Measurements from ENCODE around the gene OSBPL10.

Gene OSBPL10

GRCh38 chr3:31671451-31671850 is 309.6 kb downstream of the OSBPL10 start:
- DNase-seq (ENCODE audit: extremely low read depth, low read depth) = no peak
- H3K4me3 ChIP-seq (replicated peaks; ENCODE audit: low read depth, low read length) = no peak overlapping the region

DNA sequence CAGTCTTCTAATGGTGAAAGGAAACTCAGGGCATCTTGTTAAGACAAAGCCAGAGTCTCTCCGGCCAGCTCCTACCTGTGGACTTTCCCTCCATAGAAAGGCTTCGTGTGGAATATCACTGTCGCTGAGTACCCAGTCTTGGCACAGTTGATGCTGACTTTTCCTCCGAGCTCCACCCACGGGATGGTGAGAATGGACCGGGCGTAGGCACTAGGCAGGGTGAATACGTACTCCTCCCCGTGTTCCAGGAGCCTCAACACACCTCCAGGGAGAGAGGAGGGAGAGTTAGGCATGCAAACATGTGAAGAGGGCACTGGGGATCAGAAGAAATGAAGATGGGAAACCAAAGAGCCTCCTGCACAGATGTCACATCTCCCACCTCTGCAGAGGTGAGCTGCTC is 310.3 kb downstream of the OSBPL10 start:
- no peak for TF ChIP-seq CTCF (IDR thresholded peaks at IDR 0.05; ENCODE audit: low read depth, low read length, missing control alignments)
- no peak overlapping the region for H3K4me3 ChIP-seq (replicated peaks; ENCODE audit: low read depth, low read length)
- DNase-seq (ENCODE audit: extremely low read depth, low read depth) = no peak

More at GRCh38 chr3:31671451-31671850, 309.6 kb downstream of the OSBPL10 start:
- no peak for TF ChIP-seq CTCF (IDR thresholded peaks at IDR 0.05; ENCODE audit: low read depth, low read length, missing control alignments)

DNA sequence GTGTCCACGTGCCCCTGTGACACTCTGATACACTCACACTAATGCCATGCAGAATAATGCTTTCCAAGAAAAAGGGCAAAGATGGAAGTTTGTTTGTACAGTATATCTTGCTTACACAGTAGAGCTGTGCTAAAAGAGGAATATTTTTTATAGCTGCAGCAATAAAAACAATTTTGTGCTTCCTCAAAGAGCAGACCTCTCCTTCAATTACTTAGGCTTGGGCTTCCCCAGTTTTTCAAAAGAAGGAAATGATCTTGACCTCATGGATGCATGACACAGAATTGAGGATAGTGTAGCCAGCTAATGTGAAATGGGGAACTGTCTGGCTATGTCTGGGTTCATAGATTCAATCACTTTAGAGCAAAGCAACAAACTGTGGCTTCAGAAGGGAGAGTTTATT is 310.9 kb downstream of the OSBPL10 start:
- DNase-seq (ENCODE audit: extremely low read depth, low read depth) = no peak
- no peak for TF ChIP-seq CTCF (IDR thresholded peaks at IDR 0.05; ENCODE audit: low read depth, low read length, missing control alignments)
- no peak overlapping the region for H3K4me3 ChIP-seq (replicated peaks; ENCODE audit: low read depth, low read length)

GRCh38 chr3:31668242-31668641 is 312.8 kb downstream of the OSBPL10 start:
- no peak for DNase-seq (ENCODE audit: extremely low read depth, low read depth)
- H3K4me3 ChIP-seq (replicated peaks; ENCODE audit: low read depth, low read length) = no peak overlapping the region
- no peak for TF ChIP-seq CTCF (IDR thresholded peaks at IDR 0.05; ENCODE audit: low read depth, low read length, missing control alignments)

DNA sequence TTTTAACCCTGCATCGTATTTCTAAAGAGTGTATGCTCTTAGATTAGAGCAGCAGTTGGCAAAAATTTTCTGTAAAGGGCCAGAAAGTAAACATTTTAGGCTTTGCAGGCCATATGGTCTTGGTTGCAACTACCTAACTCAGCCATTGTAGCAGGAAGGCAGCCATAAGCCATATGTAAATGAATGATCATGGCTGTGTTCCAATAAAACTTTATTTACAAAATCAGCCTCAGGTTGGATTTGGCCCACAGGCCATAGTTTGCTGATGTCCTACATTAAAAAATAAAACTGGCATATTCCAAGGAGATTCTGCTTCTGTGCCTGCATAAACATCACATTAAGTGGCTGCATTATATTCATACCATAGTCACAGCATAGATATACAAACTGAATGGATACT is 313.5 kb downstream of the OSBPL10 start:
- TF ChIP-seq CTCF (IDR thresholded peaks at IDR 0.05; ENCODE audit: low read depth, low read length, missing control alignments) = no peak
- no peak for DNase-seq (ENCODE audit: extremely low read depth, low read depth)
- no peak overlapping the region for H3K4me3 ChIP-seq (replicated peaks; ENCODE audit: low read depth, low read length)

GRCh38 chr3:31664031-31664430 is 317.0 kb downstream of the OSBPL10 start:
- H3K4me3 ChIP-seq (replicated peaks; ENCODE audit: low read depth, low read length) = no peak overlapping the region
- TF ChIP-seq CTCF (IDR thresholded peaks at IDR 0.05; ENCODE audit: low read depth, low read length, missing control alignments) = no peak
- no peak for DNase-seq (ENCODE audit: extremely low read depth, low read depth)

DNA sequence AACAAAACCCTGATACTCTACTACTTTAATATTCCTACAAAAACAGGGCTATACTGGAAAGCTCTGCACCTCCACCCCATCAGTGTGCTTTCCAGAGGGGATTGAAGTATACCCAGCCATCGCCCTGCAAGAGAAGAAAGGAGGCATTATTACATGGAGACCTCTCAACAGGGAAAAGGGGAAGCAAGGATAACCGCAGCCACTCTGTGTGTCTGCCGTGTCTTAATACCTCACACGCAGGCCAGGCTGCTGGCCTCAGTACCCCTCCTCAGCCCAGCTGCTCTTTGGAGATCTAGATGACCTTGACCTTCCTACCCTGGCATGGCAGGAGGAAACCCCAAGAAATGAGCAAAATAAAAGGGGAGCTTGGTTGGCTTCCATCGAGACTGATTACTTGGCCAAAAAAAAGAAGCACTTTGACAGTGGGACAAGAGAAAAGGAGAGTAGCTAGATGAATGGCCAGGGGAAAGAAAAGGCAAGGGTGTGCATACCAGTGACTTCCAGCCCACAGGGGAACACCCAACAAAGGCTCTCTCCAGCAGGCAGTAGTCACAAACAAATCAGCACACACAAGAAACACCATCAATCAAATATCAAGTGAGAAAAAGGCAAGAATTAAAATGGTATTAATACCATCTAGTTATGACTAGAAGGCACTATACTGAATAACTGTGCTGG is 318.9 kb downstream of the OSBPL10 start:
- TF ChIP-seq CTCF (IDR thresholded peaks at IDR 0.05; ENCODE audit: low read depth, low read length, missing control alignments) = no peak
- no peak for DNase-seq (ENCODE audit: extremely low read depth, low read depth)
- no peak overlapping the region for H3K4me3 ChIP-seq (replicated peaks; ENCODE audit: low read depth, low read length)

Measured in HFF-Myc (cell line).